ENCODE measurements around the gene HNF4A. TPM values are rescaled to one million over a fixed set of nuclear protein-coding genes. Genes with fewer than 3 reads are reported as not detected.

HNF4A gene
- total and polyA plus RNA-seq, 2 donors (not counting 1 experiment from before 2014, with no cell fraction given) = not detected

- H3K9me3 Mint-ChIP-seq (ENCODE audit: insufficient read depth) = no peaks in the 10 kb centered on the region
- no peak overlapping the region for H3K4me3 Mint-ChIP-seq
- DNase-seq (no peak), ATAC-seq (ENCODE audit: low read depth) (no peak)
- Histone ChIP-seq H3K79me2 (ENCODE audit: control insufficient read depth, insufficient read depth, low read length) (no peaks in the 10 kb centered on the region), H3K4me1 (ENCODE audit: control insufficient read depth in 2 of 2, insufficient read depth in 2 of 2, low read length in 2 of 2) (no peaks in the 10 kb centered on the region), H3K9me3 (ENCODE audit: control extremely low read depth in 1 of 3, control insufficient read depth in 2 of 3, insufficient read depth in 1 of 3, low read length in 2 of 3) (no peaks in the 10 kb centered on the region), H3K9ac (ENCODE audit: low read length) (no peak overlapping the region), H3K27ac (ENCODE audit: low read length in 2 of 2) (no peak overlapping the region), H3K4me2 (replicated peaks; ENCODE audit: low read depth, low read length, poor library complexity, severe bottlenecking) (no peak overlapping the region), H3K4me3 (ENCODE audit: control extremely low read depth in 1 of 5, extremely low read depth in 1 of 5, insufficient read depth in 1 of 5, low read depth in 2 of 5, low read length in 4 of 5) (no peak overlapping the region), H3K27me3 (replicated peaks in 1 of 4; ENCODE audit: control extremely low read depth in 1 of 4, control insufficient read depth in 3 of 4, insufficient read depth in 4 of 4, low read length in 3 of 4) (peaks cover 0 to 9% (median 0%) of the 10 kb centered on the region in 4 experiments), H3K36me3 (replicated peaks in 1 of 2; ENCODE audit: control extremely low read depth in 1 of 2, control insufficient read depth in 1 of 2, extremely low read depth in 1 of 2, insufficient read depth in 2 of 2, low read length in 1 of 2) (no peaks in the 10 kb centered on the region), H4K20me1 (ENCODE audit: control insufficient read depth, insufficient read depth, low read length, poor library complexity, severe bottlenecking) (no peaks in the 10 kb centered on the region), H2AFZ (ENCODE audit: insufficient read depth, low read depth, low read length, poor library complexity, severe bottlenecking) (no peak overlapping the region)
- 73% methylated on average over 4 of the region's 8 CpGs for WGBS (ENCODE audit: insufficient coverage)
- intact Hi-C loops (cut with micrococcal nuclease) = no loop called here
- TF ChIP-seq EZH2 (IDR thresholded peaks at IDR 0.05; ENCODE audit: borderline replicate concordance, insufficient read depth, low read depth, low read length, poor library complexity, severe bottlenecking) (no peak), CTCF (IDR thresholded peaks at IDR 0.05) (no peak)
- H3K4me1 Mint-ChIP-seq = no peaks in the 10 kb centered on the region
- POLR2A ChIA-PET = no interaction called here
- CTCF ChIA-PET = interaction anchor here (3.5 kb wide), 1 partner anchor 13 kb away, joined by 15 read pairs; no protein-coding TSS in a partner anchor
- peaks cover 21% of the 10 kb centered on the region for H3K27me3 Mint-ChIP-seq
- H3K27ac Mint-ChIP-seq = no peak overlapping the region
These were observed 41.1 kb downstream of the HNF4A start for GRCh38 chr20:44396369-44397130.

GRCh38 chr20:44398335-44398734, 42.8 kb downstream of the HNF4A start:
- Histone ChIP-seq H3K27ac (ENCODE audit: low read length in 2 of 2) (no peak overlapping the region), H3K4me2 (replicated peaks; ENCODE audit: low read depth, low read length, poor library complexity, severe bottlenecking) (no peak overlapping the region), H3K4me3 (ENCODE audit: control extremely low read depth in 1 of 5, extremely low read depth in 1 of 5, insufficient read depth in 1 of 5, low read depth in 2 of 5, low read length in 4 of 5) (no peak overlapping the region), H3K27me3 (replicated peaks in 1 of 4; ENCODE audit: control extremely low read depth in 1 of 4, control insufficient read depth in 3 of 4, insufficient read depth in 4 of 4, low read length in 3 of 4) (peaks cover 0 to 7% (median 0%) of the 10 kb centered on the region in 4 experiments), H3K9ac (ENCODE audit: low read length) (no peak overlapping the region), H3K79me2 (ENCODE audit: control insufficient read depth, insufficient read depth, low read length) (no peaks in the 10 kb centered on the region), H2AFZ (ENCODE audit: insufficient read depth, low read depth, low read length, poor library complexity, severe bottlenecking) (no peak overlapping the region), H3K9me3 (ENCODE audit: control extremely low read depth in 1 of 3, control insufficient read depth in 2 of 3, insufficient read depth in 1 of 3, low read length in 2 of 3) (no peaks in the 10 kb centered on the region), H4K20me1 (ENCODE audit: control insufficient read depth, insufficient read depth, low read length, poor library complexity, severe bottlenecking) (no peaks in the 10 kb centered on the region), H3K4me1 (ENCODE audit: control insufficient read depth in 2 of 2, insufficient read depth in 2 of 2, low read length in 2 of 2) (no peaks in the 10 kb centered on the region), H3K36me3 (replicated peaks in 1 of 2; ENCODE audit: control extremely low read depth in 1 of 2, control insufficient read depth in 1 of 2, extremely low read depth in 1 of 2, insufficient read depth in 2 of 2, low read length in 1 of 2) (no peaks in the 10 kb centered on the region)
- ChIA-PET POLR2A (no interaction called here), CTCF (no interaction called here)
- H3K9me3 Mint-ChIP-seq (ENCODE audit: insufficient read depth) = no peaks in the 10 kb centered on the region
- DNase-seq (no peak), ATAC-seq (ENCODE audit: low read depth) (no peak)
- TF ChIP-seq EZH2 (IDR thresholded peaks at IDR 0.05; ENCODE audit: borderline replicate concordance, insufficient read depth, low read depth, low read length, poor library complexity, severe bottlenecking) (no peak), CTCF (IDR thresholded peaks at IDR 0.05) (no peak)
- H3K4me3 Mint-ChIP-seq = no peak overlapping the region
- WGBS (ENCODE audit: insufficient coverage) = 82% methylated on average over 2 of the region's 2 CpGs
- H3K27me3 Mint-ChIP-seq = peaks cover 26% of the 10 kb centered on the region
- intact Hi-C loops (cut with micrococcal nuclease) = no loop called here
- H3K4me1 Mint-ChIP-seq = no peaks in the 10 kb centered on the region
- no peak overlapping the region for H3K27ac Mint-ChIP-seq

All from B cell (primary cell).